GM23338 (cell line): ENCODE results near the gene NUDT4.

ENCODE experiments used
- CREB1 ChIP-seq: fragments of 250-450 bp; sonication (Bioruptor Pico); IDR thresholded peaks from 2 replicates; pipeline ENCODE4 v1.5.0; 2020; ENCODE audit warnings: low read depth, mild to moderate bottlenecking, moderate library complexity
- CTCF ChIP-seq, 2 experiments: fragments of 200-600 bp in 1 of 2; sonication (generic) in 1 of 2; conservative IDR thresholded peaks; 2 replicates each; pipeline versions ENCODE4 v1.5.1 to v1.6.1; 2016 to 2017; ENCODE audit warnings: antibody characterized with exemption in 2 of 2, low read depth in 2 of 2, mild to moderate bottlenecking in 2 of 2, moderate library complexity in 1 of 2
- ETS1 ChIP-seq: IDR thresholded peaks from 2 replicates; pipeline ENCODE4 v1.6.1; 2016; ENCODE audit warnings: antibody characterized with exemption
- EZH2 ChIP-seq: fragments of 200-600 bp; sonication (generic); IDR thresholded peaks from one replicate; pipeline ENCODE4 v1.8.0; 2017; ENCODE audit warnings: antibody characterized with exemption, mild to moderate bottlenecking, low read depth; ENCODE audit not compliant: unreplicated experiment
- EZH2phosphoT487 ChIP-seq: fragments of 200-600 bp; sonication (generic); IDR thresholded peaks from one replicate; pipeline ENCODE4 v1.8.1; 2018; ENCODE audit warnings: antibody characterized with exemption; ENCODE audit not compliant: unreplicated experiment
- JUNB ChIP-seq: IDR thresholded peaks from one replicate; pipeline ENCODE4 v1.6.1; 2016; ENCODE audit warnings: antibody characterized with exemption; ENCODE audit not compliant: unreplicated experiment
- POLR2AphosphoS5 ChIP-seq: IDR thresholded peaks from 2 replicates; pipeline ENCODE4 v1.6.1; 2016; ENCODE audit warnings: antibody characterized with exemption, low read depth
- REST ChIP-seq: IDR thresholded peaks from one replicate; pipeline ENCODE4 v1.6.1; 2018; ENCODE audit warnings: antibody characterized with exemption; ENCODE audit not compliant: unreplicated experiment
- STAT1 ChIP-seq: IDR thresholded peaks from one replicate; pipeline ENCODE4 v1.6.1; 2016; ENCODE audit warnings: antibody characterized with exemption; ENCODE audit not compliant: unreplicated experiment
- ZNF114 ChIP-seq: fragments of 250-450 bp; sonication (Bioruptor Pico); IDR thresholded peaks from 2 replicates; pipeline ENCODE4 v1.5.0; 2020; ENCODE audit warnings: mild to moderate bottlenecking, moderate library complexity
- ZNF331 ChIP-seq: fragments of 250-450 bp; sonication (Bioruptor Pico); IDR thresholded peaks from 2 replicates; pipeline ENCODE4 v1.5.0; 2020; ENCODE audit warnings: low read depth, mild to moderate bottlenecking, moderate library complexity
- ZNF462 ChIP-seq: fragments of 250-450 bp; sonication (Bioruptor Pico); IDR thresholded peaks from 2 replicates; pipeline ENCODE4 v1.5.0; 2020; ENCODE audit warnings: mild to moderate bottlenecking, moderate library complexity

- TF ChIP-seq POLR2AphosphoS5: no peak
- no peak for TF ChIP-seq EZH2
- no peak for TF ChIP-seq CTCF (conservative IDR thresholded peaks at IDR 0.05; ENCODE audit: low read depth in 2 of 2)
- no peak for TF ChIP-seq CREB1 (CRISPR knock-in tag)
- no peak for TF ChIP-seq EZH2phosphoT487
- no peak for TF ChIP-seq REST
- TF ChIP-seq ZNF331 (CRISPR knock-in tag): no peak
- TF ChIP-seq ETS1: no peak
- TF ChIP-seq JUNB: no peak
- no peak for TF ChIP-seq STAT1
- TF ChIP-seq ZNF114 (CRISPR knock-in tag): no peak
- no peak for TF ChIP-seq ZNF462 (CRISPR knock-in tag)
These were observed 1.8 kb upstream of the NUDT4 start for GRCh38 chr12:93375906-93376305.
